Vagina (tissue), 2 donors: ENCODE data around the gene CHRNG. TPM values are rescaled to one million over a fixed set of nuclear protein-coding genes. Genes with fewer than 3 reads are reported as not detected.
A peak's percentile ranks its signal among the peaks of the same experiment; 100 is the strongest.

ENCODE experiments used
- DNase-seq, 2 donors: peaks; one replicate each; pipeline ENCODE4 v3.0.0-alpha.2; 2017; ENCODE audit errors: extremely low spot score in 2 of 2
- H3K27ac ChIP-seq: fragments of 200-600 bp; sonication (generic); one replicate; pipeline ENCODE4 v1.5.1; 2019
- H3K27me3 ChIP-seq: fragments of 200-600 bp; sonication (generic); one replicate; pipeline ENCODE4 v1.5.1; 2019
- H3K36me3 ChIP-seq, 2 donors: fragments of 200-600 bp; sonication (generic); one replicate each; pipeline ENCODE4 v1.5.1; 2017 to 2019
- H3K4me1 ChIP-seq: fragments of 200-600 bp; sonication (generic); one replicate; pipeline ENCODE4 v1.5.1; 2019
- H3K4me3 ChIP-seq, 2 donors: fragments of 200-600 bp; sonication (generic); 1 replicate in 1 of 2; 2 replicates in 1 of 2; pipeline ENCODE4 v1.5.1; 2016 to 2019
- H3K9me3 ChIP-seq: fragments of 200-600 bp; sonication (generic); one replicate; pipeline ENCODE4 v1.5.1; 2019
- CTCF ChIP-seq, 3 experiments: fragments of 450-650 bp in 2 of 3; fragments of 200-600 bp in 1 of 3; sonication (generic) in 1 of 3; IDR thresholded peaks; one replicate each; pipeline ENCODE4 v1.5.1; 2017 to 2019; ENCODE audit warnings: antibody characterized with exemption in 3 of 3, mild to moderate bottlenecking in 2 of 3, moderate library complexity in 2 of 3
- POLR2A ChIP-seq, 2 donors: fragments of 450-650 bp; IDR thresholded peaks; one replicate each; pipeline ENCODE4 v1.6.1; 2017; ENCODE audit warnings: antibody characterized with exemption in 2 of 2, mild to moderate bottlenecking in 2 of 2, moderate library complexity in 2 of 2
- POLR2AphosphoS5 ChIP-seq, 2 donors: sonication (generic); formaldehyde crosslinking; IDR thresholded peaks; one replicate each; pipeline ENCODE4 v1.9.0; 2017; ENCODE audit warnings: antibody characterized with exemption in 2 of 2, mild to moderate bottlenecking in 2 of 2, low read depth in 1 of 2; ENCODE audit not compliant: insufficient read depth in 1 of 2
- intact Hi-C: fragments of 100-400 bp; cut with DNase I; formaldehyde crosslinking; loops from one replicate; pipeline ENCODE4 v1.15.1; 2023
- total RNA-seq: library from RNA; depleted of rRNA; stranded (reverse); fragments of >200 nt; gene quantifications from one replicate; pipeline ENCODE4 v1.2.3, GENCODE V29; 2016

CHRNG gene
- total RNA-seq, 1 donor from 2014 or later, result not detected

- H3K27ac ChIP-seq, result no peak overlapping the region
- no peak overlapping the region for H3K4me3 ChIP-seq
- no peaks in the 10 kb centered on the region for H3K9me3 ChIP-seq
- TF ChIP-seq POLR2A (IDR thresholded peaks at IDR 0.05) (no peak), CTCF (IDR thresholded peaks at IDR 0.05) (no peak), POLR2AphosphoS5 (IDR thresholded peaks at IDR 0.05; ENCODE audit: insufficient read depth in 1 of 2, low read depth in 1 of 2) (no peak)
- no peaks in the 10 kb centered on the region for H3K36me3 ChIP-seq
- peaks cover 4% of the 10 kb centered on the region for H3K4me1 ChIP-seq
- DNase-seq, result no peak
- intact Hi-C loops, result no loop called here
- no peaks in the 10 kb centered on the region for H3K27me3 ChIP-seq
Measured at GRCh38 chr2:232544674-232545073, 5.2 kb downstream of the CHRNG start.

- no peaks in the 10 kb centered on the region for H3K9me3 ChIP-seq
- peaks cover 5% of the 10 kb centered on the region for H3K4me1 ChIP-seq
- no peaks in the 10 kb centered on the region for H3K36me3 ChIP-seq
- intact Hi-C loops, result no loop called here
- TF ChIP-seq POLR2A (IDR thresholded peaks at IDR 0.05) (no peak), POLR2AphosphoS5 (IDR thresholded peaks at IDR 0.05; ENCODE audit: insufficient read depth in 1 of 2, low read depth in 1 of 2) (no peak), CTCF (IDR thresholded peaks at IDR 0.05) (no peak)
- H3K4me3 ChIP-seq, result no peak overlapping the region
- DNase-seq, result no peak
- no peaks in the 10 kb centered on the region for H3K27me3 ChIP-seq
- no peak overlapping the region for H3K27ac ChIP-seq
Measured at GRCh38 chr2:232545511-232546375, 6.3 kb downstream of the CHRNG start.

- intact Hi-C loops, result no loop called here
Measured at GRCh38 chr2:232547991-232548390, 8.5 kb downstream of the CHRNG start.

GRCh38 chr2:232549655-232550353, 10.3 kb downstream of the CHRNG start:
- Histone ChIP-seq H3K4me1 (peaks cover 38% of the 10 kb centered on the region), H3K27me3 (no peaks in the 10 kb centered on the region), H3K9me3 (no peaks in the 10 kb centered on the region), H3K36me3 (no peaks in the 10 kb centered on the region), H3K4me3 (peak overlapping the region; percentile 82 to 96), H3K27ac (peak overlapping the region; percentile 98)
- intact Hi-C loops, result no loop called here
- no peak for DNase-seq
- TF ChIP-seq POLR2AphosphoS5 (IDR thresholded peaks at IDR 0.05; ENCODE audit: insufficient read depth in 1 of 2, low read depth in 1 of 2), result no peak
- no peak for TF ChIP-seq POLR2A (IDR thresholded peaks at IDR 0.05)

More at GRCh38 chr2:232547991-232548390, 8.5 kb downstream of the CHRNG start:
- Histone ChIP-seq H3K4me1 (peaks cover 22% of the 10 kb centered on the region), H3K27me3 (no peaks in the 10 kb centered on the region), H3K4me3 (no peak overlapping the region), H3K27ac (no peak overlapping the region), H3K9me3 (no peaks in the 10 kb centered on the region), H3K36me3 (no peaks in the 10 kb centered on the region)
- no peak for DNase-seq
- TF ChIP-seq POLR2A (IDR thresholded peaks at IDR 0.05) (no peak), CTCF (IDR thresholded peaks at IDR 0.05) (no peak), POLR2AphosphoS5 (IDR thresholded peaks at IDR 0.05; ENCODE audit: insufficient read depth in 1 of 2, low read depth in 1 of 2) (no peak)

- peak in 1 of 2 donors; percentile 90 for DNase-seq
- Histone ChIP-seq H3K27ac (peak within 1 kb of the TSS; percentile 98), H3K9me3 (no peaks in the 10 kb centered on the region), H3K27me3 (no peaks in the 10 kb centered on the region), H3K4me3 (peak within 1 kb of the TSS; percentile 82 to 96), H3K36me3 (no peaks in the 10 kb centered on the region), H3K4me1 (peaks cover 46% of the 10 kb centered on the region)
- TF ChIP-seq POLR2AphosphoS5 (IDR thresholded peaks at IDR 0.05; ENCODE audit: insufficient read depth in 1 of 2, low read depth in 1 of 2) (peak; percentile 90 to 91), CTCF (IDR thresholded peaks at IDR 0.05) (peak in 2 of 3 experiments; percentile 34 to 37), POLR2A (IDR thresholded peaks at IDR 0.05) (peak in 1 of 2 donors; percentile 54)
- intact Hi-C loops, result no loop called here
Measured at GRCh38 chr2:232550354-232551249, 11.1 kb downstream of the CHRNG start, which contains the start of the genes EIF4E2 and TIGD1. Gene EIF4E2, plus strand, starts transcription at chr2:232550689. Its CDS starts 36 bp downstream, at chr2:232550725. Gene TIGD1, minus strand, starts transcription at chr2:232550557. Its CDS starts 675 bp downstream, at chr2:232549882.
